Astrocyte of the spinal cord (primary cell): ENCODE data around the gene CBY2.

Source experiments
- DNase-seq: peaks from one replicate; pipeline ENCODE4 v3.0.0; 2011; ENCODE audit warnings: low read depth, low spot score
- H3K4me3 ChIP-seq: 2 replicates; pipeline ENCODE4 v1.5.1; 2011; ENCODE audit warnings: low read depth, mild to moderate bottlenecking, low read length, moderate library complexity
- in situ Hi-C: cut with HindIII; loops from 2 replicates; pipeline ENCODE4 v1.10.0; 2017; ENCODE audit warnings: low sequenced_read_pairs
- TF ChIP-seq, protein P1 (sequence below): IDR thresholded peaks from 2 replicates; pipeline ENCODE4 v1.5.1; 2012; ENCODE audit warnings: low read depth, mild to moderate bottlenecking, low read length, inconsistent platforms

Gene CBY2

DNA sequence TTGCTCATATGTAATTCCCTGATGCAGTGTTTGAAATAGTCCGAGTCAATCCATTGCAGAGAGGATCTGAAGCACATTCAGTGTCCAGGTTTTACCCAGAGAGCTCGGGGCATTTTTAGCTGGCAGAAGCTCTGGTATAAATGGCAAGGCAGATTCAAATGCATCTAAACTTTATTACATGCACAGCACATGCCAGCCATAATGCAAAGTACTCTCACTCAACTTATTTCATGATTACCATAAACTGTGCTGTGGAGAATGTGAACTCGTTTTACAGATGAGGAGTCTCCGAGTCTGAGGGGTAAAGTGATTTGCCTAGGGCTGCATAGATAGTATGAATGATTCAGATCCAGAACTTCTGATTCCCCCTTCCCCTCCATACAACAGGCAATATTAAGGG lies 13.5 kb upstream of the CBY2 start:
- in situ Hi-C loops = no loop called here
- TF ChIP-seq, protein P1, sequence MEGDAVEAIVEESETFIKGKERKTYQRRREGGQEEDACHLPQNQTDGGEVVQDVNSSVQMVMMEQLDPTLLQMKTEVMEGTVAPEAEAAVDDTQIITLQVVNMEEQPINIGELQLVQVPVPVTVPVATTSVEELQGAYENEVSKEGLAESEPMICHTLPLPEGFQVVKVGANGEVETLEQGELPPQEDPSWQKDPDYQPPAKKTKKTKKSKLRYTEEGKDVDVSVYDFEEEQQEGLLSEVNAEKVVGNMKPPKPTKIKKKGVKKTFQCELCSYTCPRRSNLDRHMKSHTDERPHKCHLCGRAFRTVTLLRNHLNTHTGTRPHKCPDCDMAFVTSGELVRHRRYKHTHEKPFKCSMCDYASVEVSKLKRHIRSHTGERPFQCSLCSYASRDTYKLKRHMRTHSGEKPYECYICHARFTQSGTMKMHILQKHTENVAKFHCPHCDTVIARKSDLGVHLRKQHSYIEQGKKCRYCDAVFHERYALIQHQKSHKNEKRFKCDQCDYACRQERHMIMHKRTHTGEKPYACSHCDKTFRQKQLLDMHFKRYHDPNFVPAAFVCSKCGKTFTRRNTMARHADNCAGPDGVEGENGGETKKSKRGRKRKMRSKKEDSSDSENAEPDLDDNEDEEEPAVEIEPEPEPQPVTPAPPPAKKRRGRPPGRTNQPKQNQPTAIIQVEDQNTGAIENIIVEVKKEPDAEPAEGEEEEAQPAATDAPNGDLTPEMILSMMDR = no peak
- DNase-seq = no peak
- no peak overlapping the region for H3K4me3 ChIP-seq

DNA sequence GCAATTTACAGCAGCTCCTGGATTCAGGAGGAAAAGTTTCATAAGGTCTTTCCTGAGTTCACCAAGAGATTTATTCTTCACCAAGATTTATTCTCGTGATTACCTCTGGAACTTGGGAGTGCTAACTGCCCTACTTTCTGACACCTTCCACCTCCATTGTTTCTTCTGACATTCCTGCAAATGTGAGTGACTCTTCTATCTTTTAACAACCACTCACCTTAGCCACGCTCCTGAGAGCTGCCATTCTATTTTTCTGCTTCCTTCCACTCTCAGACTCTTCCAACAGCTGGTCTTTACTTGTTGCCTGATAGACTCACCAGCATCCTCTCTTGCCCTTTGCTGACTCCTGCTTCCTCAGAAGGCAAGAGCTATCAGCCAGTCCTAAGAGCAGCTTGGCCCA lies 11.5 kb upstream of the CBY2 start:
- in situ Hi-C loops = no loop called here
- TF ChIP-seq, protein P1 = no peak
- no peak overlapping the region for H3K4me3 ChIP-seq
- no peak for DNase-seq

DNA sequence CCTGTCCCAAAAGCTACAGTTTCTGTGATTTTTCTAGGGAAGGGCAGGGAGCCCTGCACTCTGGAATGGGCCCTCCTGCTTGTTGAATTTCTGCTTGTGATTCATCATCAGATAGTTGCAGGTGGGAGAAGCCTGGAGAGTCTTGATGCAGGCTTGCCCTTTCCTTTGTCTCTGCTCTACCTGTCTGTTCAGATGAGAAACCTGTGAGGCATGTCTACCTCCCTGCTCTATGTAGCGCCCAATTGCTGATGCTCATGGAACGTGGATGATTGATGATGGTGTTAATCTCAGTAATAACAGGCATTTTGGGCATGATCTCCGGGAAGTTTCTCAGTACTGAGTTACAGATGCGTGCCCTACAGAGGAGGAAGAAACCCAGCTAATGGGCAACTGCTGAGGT lies 10.9 kb upstream of the CBY2 start:
- no peak for DNase-seq
- in situ Hi-C loops = no loop called here
- no peak overlapping the region for H3K4me3 ChIP-seq

DNA sequence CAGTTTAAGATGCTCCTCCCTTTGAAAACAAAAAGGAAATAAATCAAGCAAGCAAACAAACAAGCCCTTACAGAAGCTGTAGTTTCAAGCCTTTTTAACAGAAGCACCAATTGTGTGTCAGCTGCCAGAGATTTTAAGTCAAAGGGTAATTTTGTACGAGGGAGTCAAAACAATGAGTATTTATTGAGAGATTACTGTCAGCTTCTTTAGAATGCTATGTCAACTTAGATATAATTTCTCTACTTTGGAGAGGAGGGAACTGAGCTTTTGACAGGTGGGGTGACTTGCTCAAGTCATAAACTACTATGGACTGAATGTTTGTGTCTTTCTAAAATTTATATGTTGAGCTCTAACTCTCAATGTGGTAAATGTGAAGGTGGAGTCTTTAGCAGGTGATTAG lies 10.5 kb upstream of the CBY2 start:
- H3K4me3 ChIP-seq = no peak overlapping the region
- TF ChIP-seq, protein P1 = no peak
- no peak for DNase-seq
- in situ Hi-C loops = no loop called here

More for the DNA sequence above, 10.9 kb upstream of the CBY2 start:
- TF ChIP-seq, protein P1 = no peak

DNA sequence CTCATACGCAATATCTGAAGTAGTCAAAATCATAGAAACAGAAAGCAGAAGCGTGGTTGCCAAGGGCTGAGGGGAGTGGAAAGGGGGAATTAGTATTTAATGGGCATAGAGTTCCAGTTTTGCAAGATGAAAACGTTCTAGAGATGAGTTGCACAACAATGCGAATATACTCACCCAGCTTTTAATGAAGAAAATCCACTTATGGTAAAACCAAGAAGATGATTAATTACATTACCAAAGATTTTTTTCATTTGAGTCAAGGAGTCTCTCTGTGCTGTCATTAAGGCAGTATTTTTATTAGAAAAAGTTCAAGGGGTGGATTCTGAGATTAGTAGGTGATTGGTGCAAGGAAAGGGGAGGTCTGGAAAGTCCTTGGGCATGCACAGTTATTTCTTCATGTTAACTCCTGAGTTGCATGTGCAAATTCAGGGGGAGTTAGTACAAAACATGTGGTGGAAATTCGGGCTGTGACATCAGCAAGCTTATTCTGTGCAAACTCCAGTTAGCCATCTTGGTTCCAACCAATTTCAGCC lies 6.9 kb upstream of the CBY2 start:
- TF ChIP-seq, protein P1 = no peak
- no peak for DNase-seq
- in situ Hi-C loops = no loop called here

DNA sequence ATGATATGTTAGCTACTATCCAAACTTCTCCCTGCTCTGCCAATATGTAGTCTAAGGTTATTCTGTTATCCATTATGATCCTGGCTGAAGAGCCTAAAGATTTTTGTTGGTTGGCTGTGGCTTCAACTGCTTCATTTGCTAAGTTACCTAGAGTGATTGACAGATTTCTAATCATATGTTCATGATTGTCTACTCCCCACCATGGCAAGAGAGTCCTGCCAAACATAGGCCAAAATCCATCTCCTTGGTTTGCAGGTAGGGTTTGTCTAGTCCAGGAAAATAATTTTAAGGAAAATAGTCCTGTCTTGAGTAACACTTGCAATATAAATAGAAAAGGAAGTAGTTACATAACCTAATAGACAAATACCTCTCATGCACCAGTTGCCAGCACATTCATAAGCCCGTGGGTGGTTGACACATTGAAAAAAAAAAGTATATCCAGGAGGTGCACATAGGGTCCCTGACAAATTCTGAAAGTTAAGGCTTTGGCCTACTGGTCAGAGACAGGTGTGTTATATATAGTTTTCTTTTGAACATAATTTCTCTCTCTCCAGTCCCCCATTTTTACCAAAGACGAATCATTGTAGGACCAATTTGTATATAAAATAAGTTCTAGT lies 5.4 kb upstream of the CBY2 start:
- no peak overlapping the region for H3K4me3 ChIP-seq
- TF ChIP-seq, protein P1 = no peak
- no peak for DNase-seq
- in situ Hi-C loops = no loop called here

More for the DNA sequence above, 6.9 kb upstream of the CBY2 start:
- H3K4me3 ChIP-seq = no peak overlapping the region
